Cardiac septum (tissue), 1 donor: ENCODE measurements around the gene ZNF506. TPM values are rescaled to one million over a fixed set of nuclear protein-coding genes. Genes with fewer than 3 reads are reported as not detected.
"Not testable (repeated sequence)": the region's sequence is repeated elsewhere in the genome, so short reads cannot be mapped to it uniquely, and the experiment has no call there.

Source experiments
- DNase-seq: peaks from one replicate; pipeline ENCODE4 v3.0.0-alpha.2; 2020; ENCODE audit warnings: low spot score
- intact Hi-C: fragments of 100-400 bp; cut with DNase I; formaldehyde crosslinking; loops from one replicate; pipeline ENCODE4 v1.14.0; 2022
- total RNA-seq: library from RNA; stranded (reverse); fragmentation: NEBNext Ultra II Directional; extraction: Animal tissue kit (Norgen Biotek cat#: 25700); gene quantifications from one replicate; pipeline ENCODE4 v1.2.1, GENCODE V29; 2021
- donor health status: DM: no; HTN: no; CAD: no.

The ZNF506 gene
- total RNA-seq, 1 donor from 2014 or later, result 18.2 TPM

DNA sequence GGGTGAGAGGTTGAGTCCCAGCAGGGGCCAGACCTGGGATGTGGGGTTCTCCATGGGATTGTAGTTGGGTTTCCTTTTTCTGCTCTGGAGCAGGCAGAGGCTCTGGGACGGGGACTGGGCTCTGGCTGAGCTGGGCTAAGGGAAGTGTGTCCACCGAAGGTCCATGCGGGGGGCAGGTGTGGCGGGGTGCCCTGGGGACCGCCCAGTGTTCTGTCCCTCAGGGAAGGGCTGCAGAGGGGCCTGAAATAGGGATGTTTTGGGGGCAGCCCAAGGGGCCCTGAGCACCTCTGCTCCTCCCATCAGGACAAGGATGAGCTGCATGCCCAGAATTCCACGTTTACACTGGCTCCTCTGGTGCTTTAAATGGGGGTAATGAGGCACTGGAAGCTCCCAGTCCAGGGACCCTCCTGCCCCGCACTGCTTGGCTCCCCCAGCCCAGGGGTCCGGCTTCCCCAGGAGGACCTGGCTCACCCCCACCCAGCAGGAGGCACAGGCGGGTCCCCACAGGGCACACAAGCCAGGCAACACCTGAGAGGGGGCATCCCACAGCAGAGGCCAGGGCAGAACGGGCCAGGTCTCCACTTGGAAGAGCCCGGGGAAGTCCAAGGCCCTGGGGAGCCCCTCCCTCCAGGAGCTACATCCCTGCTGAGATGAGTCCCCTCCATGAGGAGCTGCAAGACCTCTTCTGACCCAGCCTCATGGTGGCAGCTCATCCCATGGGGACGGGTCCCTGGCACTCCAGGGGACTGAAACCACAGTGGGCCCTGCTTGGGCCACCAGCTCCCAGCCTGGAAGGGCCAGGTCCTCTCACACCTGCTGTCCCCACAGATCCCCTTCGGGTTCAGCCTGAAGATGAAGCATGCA is 74.0 kb downstream of the ZNF506 start:
- intact Hi-C loops, result no loop called here
- no peak for DNase-seq

DNA sequence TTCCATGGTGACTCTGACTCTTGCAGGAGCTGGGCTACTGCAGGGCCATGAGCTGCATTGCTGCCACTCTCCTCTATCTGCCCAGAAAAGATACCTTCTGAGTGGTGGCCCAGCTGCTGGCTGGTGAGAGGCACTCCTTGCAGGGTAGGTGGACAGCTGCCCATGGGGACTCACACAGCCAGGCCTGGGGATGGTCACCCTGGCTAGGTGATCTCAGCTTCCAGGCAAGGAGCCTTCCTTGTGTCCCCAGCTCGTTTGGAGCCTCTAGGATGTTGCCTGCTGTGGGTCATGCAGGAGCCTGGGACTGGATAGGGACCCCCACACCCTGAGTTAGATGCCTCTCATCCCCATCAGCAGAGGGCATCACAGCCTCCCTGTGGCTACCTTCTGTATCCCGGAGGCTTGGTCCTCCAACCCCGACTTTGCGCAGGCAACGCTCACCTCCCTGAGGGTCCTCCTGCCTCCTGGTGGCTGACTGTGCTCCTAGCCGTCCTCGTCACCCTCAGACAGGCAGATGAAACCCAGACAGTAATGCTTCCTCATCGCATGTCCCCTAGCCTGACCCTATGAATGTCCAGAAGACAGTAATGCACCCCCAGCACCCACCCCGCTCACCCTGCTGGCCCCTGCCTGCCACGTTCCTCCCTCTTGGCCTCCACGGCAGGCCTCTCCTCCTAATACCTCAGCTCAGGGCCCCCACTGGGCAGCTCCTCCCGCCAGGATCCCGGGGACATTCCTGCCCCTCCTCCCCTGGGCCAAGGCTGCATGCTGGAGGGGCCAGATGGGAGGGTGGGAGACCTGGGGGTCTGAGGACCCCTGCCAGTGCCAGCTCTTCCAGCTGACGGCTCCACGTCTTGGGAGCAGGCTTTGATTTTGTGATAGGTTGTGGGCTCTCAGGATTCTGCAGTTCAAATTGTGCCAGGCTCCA is 75.0 kb downstream of the ZNF506 start:
- intact Hi-C loops, result no loop called here
- no peak for DNase-seq

DNA sequence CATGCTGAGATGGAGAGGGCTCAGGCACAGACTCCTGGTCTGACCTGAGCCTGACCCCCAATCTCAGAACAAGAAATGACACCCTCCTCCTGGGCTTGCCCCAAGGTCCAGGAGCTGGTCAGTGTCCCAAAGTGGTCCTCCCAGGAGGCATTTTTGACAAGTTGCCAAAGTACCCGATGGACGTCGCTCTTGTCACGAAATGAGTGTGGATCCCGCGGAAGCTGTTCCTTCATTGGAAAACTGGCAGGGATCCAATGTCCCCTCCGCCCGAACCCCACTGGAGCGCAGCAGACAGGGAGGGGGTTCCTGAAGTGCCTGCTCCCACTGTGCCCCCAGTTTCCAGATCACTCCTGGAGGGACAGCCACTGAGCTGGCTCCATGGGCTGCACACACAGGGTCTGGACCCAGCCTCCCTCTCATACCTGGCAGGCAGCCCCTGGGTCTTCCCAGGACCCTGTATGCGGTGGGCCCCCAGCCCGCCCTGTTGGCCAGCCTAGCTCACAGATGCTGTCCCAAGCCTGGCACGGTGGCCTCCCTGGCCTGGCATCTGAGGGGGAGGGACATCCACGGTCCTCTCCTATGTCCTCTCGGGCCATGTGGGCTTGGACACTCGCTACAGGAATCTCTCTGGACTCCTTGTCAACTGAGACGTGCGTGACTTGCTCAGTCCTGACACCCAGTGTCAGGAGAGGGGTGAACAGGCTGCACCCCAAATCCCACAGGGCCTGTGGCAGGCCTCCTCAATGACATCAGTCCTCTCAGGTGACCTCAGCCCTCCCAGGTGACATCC is 75.9 kb downstream of the ZNF506 start:
- intact Hi-C loops, result no loop called here
- no peak for DNase-seq

DNA sequence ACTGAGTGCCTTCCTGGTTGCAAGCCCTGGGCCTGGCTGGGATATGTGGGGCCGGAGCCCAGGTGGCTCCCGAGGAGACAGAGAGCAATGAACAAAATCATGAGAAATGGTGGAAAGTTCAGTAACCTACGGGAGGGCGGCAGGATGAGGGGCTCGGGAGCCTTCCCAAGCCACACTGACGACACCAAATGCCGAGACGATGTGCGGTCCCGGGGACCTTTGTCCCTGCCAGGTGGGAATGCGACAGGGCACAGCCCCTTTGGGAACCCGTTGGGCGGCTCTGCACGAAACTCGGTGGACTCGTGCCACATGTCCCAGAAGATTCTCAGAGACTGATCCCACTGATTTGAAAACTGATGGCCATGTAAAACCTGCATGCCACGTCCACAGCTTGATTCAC is 76.9 kb downstream of the ZNF506 start:
- intact Hi-C loops, result no loop called here
- DNase-seq, result no peak

DNA sequence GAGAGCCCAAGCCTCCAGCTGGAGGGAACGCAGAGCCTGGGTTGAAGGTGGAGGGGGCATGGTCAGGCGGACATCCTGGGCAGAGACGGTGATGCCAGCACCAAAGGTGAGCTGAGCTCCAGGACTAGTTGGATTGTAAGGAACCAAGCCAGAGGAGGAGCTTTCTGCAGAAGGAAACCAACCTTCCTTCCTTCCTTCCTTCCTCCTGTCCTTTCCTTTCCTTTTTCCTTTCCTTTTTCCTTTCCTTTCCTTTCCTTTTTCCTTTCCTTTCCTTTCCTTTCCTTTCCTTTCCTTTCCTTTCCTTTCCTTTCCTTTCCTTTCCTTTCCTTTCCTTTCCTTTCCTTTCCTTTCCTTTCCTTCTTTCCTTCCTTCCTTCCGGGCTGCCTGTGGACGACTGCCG is 77.6 kb downstream of the ZNF506 start:
- intact Hi-C loops, DNase-seq: not testable (repeated sequence)

DNA sequence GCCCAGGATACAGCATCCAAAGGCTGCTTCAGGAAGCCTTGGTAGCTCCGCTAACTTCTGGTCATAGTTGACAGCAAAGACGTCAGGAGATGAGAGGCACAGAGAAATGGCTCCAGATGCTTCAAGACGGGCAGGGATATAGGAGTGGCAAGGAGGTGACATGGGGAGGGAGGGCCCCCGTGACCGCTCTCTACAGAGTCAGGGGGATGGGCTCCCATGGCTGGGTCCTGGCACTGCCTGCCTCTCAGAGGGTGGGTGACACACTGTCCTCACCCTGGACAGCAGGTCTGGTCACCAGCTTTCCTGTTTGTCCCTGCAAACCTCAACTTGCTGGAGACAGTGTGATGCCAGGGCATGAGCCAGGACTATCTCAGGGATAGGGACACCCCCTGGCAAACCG is 78.4 kb downstream of the ZNF506 start:
- intact Hi-C loops, result no loop called here
- no peak for DNase-seq

DNA sequence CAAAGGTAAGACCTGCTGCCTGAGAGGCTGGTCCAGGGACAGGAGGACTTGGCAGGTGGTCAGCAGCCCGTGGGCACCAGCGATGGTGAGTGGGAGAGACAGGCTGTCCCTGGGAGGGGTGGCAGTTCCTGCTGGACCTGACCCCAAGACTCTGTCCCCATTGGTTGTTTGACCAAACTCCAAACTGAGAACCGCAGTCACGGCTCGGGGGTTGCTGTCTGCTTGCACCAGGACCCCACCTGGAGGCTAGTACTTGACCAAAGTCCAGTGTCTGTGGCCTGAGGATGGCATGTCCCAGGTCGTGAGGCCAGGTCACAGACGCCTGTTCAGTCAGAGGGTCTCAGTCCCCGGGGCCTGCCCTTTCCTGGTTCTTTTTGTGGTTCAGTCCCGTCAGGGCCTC is 78.8 kb downstream of the ZNF506 start:
- DNase-seq, result no peak

More for the DNA sequence above, 78.8 kb downstream of the ZNF506 start:
- intact Hi-C loops, result no loop called here

Other genes with a start within 250 kb of the ZNF506 start
- gene PBX4, start 203.1 kb downstream of the ZNF506 start, total RNA-seq, result not detected
- 1.9 TPM for gene LPAR2, start 193.5 kb downstream of the ZNF506 start, total RNA-seq
- gene GMIP, start 178.1 kb downstream of the ZNF506 start, total RNA-seq, result 3.5 TPM
- 20.1 TPM for gene ATP13A1, start 158.1 kb downstream of the ZNF506 start, total RNA-seq
- gene ZNF101, start 152.9 kb downstream of the ZNF506 start, total RNA-seq, result 2.9 TPM
- gene ZNF14, start 88.6 kb downstream of the ZNF506 start, total RNA-seq, result 4.6 TPM
- gene ZNF253, start 44.1 kb upstream of the ZNF506 start, total RNA-seq, result 8.9 TPM
- gene ZNF93, start 79.2 kb upstream of the ZNF506 start, total RNA-seq, result 0.83 TPM
- gene ZNF682, start 217.8 kb upstream of the ZNF506 start, total RNA-seq, result 2.9 TPM